GM19397 (cell line): ENCODE measurements around the gene OR2AG1.

ENCODE experiments used
- ATAC-seq: cut with Tn5 transposase; IDR thresholded peaks from one replicate; pipeline ENCODE4 v1.9.1; 2021; ENCODE audit warnings: mild to moderate bottlenecking, moderate library complexity; ENCODE audit not compliant: unreplicated experiment

OR2AG1 gene

GRCh38 chr11:6782720-6783119, at the start of gene OR2AG1:
Gene OR2AG1 (plus strand): TSS chr11:6783020. CDS start chr11:6785038, 2,018 bp downstream.
- ATAC-seq = no peak

GRCh38 chr11:6733326-6734275, 49.2 kb upstream of the OR2AG1 start:
- ATAC-seq = no peak

- no peak for ATAC-seq
These were observed 48.2 kb upstream of the OR2AG1 start for GRCh38 chr11:6734616-6735015.

GRCh38 chr11:6735306-6735705, 47.5 kb upstream of the OR2AG1 start:
- no peak for ATAC-seq

- no peak for ATAC-seq
These were observed 46.2 kb upstream of the OR2AG1 start for GRCh38 chr11:6736495-6737121.

GRCh38 chr11:6737872-6738466, 44.9 kb upstream of the OR2AG1 start:
- ATAC-seq = peak; percentile 70

GRCh38 chr11:6738590-6738989, 44.2 kb upstream of the OR2AG1 start:
- ATAC-seq = no peak

- no peak for ATAC-seq
These were observed 40.6 kb upstream of the OR2AG1 start for GRCh38 chr11:6742260-6742659.

- no peak for ATAC-seq
These were observed 37.8 kb upstream of the OR2AG1 start for GRCh38 chr11:6745018-6745417.

- no peak for ATAC-seq
These were observed 37.3 kb upstream of the OR2AG1 start for GRCh38 chr11:6745465-6746015.

- peak; percentile 79 for ATAC-seq
These were observed 36.7 kb upstream of the OR2AG1 start for GRCh38 chr11:6746086-6746618.

- peak; percentile 26 for ATAC-seq
These were observed 36.2 kb upstream of the OR2AG1 start for GRCh38 chr11:6746626-6747025.

GRCh38 chr11:6747097-6747668, 35.6 kb upstream of the OR2AG1 start:
- no peak for ATAC-seq

GRCh38 chr11:6755303-6755952, 27.4 kb upstream of the OR2AG1 start:
- no peak for ATAC-seq

GRCh38 chr11:6755953-6756347, 26.9 kb upstream of the OR2AG1 start:
- no peak for ATAC-seq

GRCh38 chr11:6757373-6757967, 25.4 kb upstream of the OR2AG1 start:
- ATAC-seq = no peak

- ATAC-seq = peak; percentile 89
These were observed 10.6 kb upstream of the OR2AG1 start, which contains the start of gene OR2AG2 for GRCh38 chr11:6771926-6772893. Gene OR2AG2 (minus strand): TSS chr11:6771976. CDS start chr11:6768957, 3,019 bp downstream.

GRCh38 chr11:6778518-6778917, 4.3 kb upstream of the OR2AG1 start:
- no peak for ATAC-seq

- ATAC-seq = no peak
These were observed 2.0 kb upstream of the OR2AG1 start for GRCh38 chr11:6780829-6781228.
